Sigmoid colon (tissue), 4 donors: ENCODE data around the gene HCN4.

Source experiments
- CTCF ChIP-seq, 4 experiments: fragments of 450-650 bp in 3 of 4; fragments of 200-600 bp in 1 of 4; IDR thresholded peaks; one replicate each; pipeline ENCODE4 v1.5.1; 2016 to 2019; ENCODE audit warnings: antibody characterized with exemption in 4 of 4, mild to moderate bottlenecking in 3 of 4, moderate library complexity in 2 of 4
- POLR2A ChIP-seq, 2 donors: fragments of 450-650 bp; IDR thresholded peaks; one replicate each; pipeline ENCODE4 v1.6.1; 2016; ENCODE audit warnings: antibody characterized with exemption in 2 of 2, mild to moderate bottlenecking in 2 of 2, moderate library complexity in 2 of 2
- POLR2AphosphoS5 ChIP-seq, 4 donors: sonication (generic); formaldehyde crosslinking; IDR thresholded peaks; one replicate each; pipeline ENCODE4 v1.6.1; 2017; ENCODE audit warnings: antibody characterized with exemption in 4 of 4

GRCh38 chr15:73331501-73331900 is 37.3 kb downstream of the HCN4 start:
- TF ChIP-seq POLR2AphosphoS5 (IDR thresholded peaks at IDR 0.05) (no peak), CTCF (IDR thresholded peaks at IDR 0.05) (no peak), POLR2A (IDR thresholded peaks at IDR 0.05) (no peak)
